ENCODE results near the gene SLAMF1.
"Not testable (repeated sequence)": the region's sequence is repeated elsewhere in the genome, so short reads cannot be mapped to it uniquely, and the experiment has no call there.

The SLAMF1 gene

DNA sequence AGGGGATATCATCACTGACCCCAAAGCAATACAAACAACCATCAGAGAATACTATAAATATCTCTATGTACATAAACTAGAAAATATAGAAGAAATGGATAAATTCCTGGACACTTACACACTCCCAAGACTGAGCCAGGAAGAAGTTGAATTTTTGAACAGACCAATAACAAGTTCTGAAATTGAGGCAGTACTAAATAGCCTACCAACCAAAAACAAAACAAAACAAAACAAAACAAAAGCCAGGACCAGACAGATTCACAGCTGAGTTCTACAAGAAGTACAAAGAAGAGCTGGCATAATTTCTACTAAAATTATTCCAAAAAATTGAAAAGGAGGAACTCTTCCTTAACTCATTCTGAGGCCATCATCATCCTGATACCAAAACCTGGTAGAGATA is 86.0 kb downstream of the SLAMF1 start:
- H3K79me2 ChIP-seq (ENCODE audit: insufficient read depth, low read length), result no peaks in the 10 kb centered on the region

DNA sequence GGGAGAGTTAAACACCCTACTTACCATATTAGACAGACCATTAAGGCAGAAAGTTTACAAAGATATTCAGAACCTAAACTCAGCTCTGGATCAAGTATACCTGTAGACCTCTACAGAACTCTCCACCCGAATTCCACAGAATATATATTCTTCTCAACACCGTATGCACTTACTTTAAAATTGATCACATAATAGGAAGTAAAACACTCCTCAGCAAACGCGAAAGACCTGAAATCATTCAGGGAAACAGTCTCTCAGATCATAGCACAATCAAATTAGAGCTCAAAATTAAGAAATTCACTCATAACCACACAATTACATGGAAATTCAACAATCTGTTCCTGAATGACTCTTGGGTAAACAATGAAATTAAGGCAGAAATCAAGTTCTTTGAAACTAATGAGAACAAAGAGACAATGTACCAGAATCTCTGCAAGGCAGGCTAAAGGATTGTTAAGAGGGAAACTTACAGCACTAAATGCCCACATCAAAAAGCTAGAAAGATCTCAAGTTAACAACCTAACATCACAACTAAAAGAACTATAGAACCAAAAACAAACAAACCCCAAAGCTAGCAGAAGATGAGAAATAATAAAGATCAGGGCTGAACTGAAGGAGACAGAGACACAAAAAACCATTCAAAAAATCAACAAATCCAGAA is 86.7 kb downstream of the SLAMF1 start:
- H3F3A ChIP-seq (ENCODE audit: insufficient read depth), result no peaks in the 10 kb centered on the region
- H3K36me3 ChIP-seq (ENCODE audit: low read length), result peaks cover 6% of the 10 kb centered on the region
- no peaks in the 10 kb centered on the region for H3K9me2 ChIP-seq (replicated peaks; ENCODE audit: insufficient read depth, low read length)
- H3K9ac ChIP-seq (ENCODE audit: low read length), result no peak overlapping the region
- H3K4me3 ChIP-seq (ENCODE audit: insufficient read depth, low read length, poor library complexity, severe bottlenecking), result no peak overlapping the region
- no peak for TF ChIP-seq EZH2phosphoT487 (conservative IDR thresholded peaks at IDR 0.05; ENCODE audit: low read length)
- TF ChIP-seq, protein P1, sequence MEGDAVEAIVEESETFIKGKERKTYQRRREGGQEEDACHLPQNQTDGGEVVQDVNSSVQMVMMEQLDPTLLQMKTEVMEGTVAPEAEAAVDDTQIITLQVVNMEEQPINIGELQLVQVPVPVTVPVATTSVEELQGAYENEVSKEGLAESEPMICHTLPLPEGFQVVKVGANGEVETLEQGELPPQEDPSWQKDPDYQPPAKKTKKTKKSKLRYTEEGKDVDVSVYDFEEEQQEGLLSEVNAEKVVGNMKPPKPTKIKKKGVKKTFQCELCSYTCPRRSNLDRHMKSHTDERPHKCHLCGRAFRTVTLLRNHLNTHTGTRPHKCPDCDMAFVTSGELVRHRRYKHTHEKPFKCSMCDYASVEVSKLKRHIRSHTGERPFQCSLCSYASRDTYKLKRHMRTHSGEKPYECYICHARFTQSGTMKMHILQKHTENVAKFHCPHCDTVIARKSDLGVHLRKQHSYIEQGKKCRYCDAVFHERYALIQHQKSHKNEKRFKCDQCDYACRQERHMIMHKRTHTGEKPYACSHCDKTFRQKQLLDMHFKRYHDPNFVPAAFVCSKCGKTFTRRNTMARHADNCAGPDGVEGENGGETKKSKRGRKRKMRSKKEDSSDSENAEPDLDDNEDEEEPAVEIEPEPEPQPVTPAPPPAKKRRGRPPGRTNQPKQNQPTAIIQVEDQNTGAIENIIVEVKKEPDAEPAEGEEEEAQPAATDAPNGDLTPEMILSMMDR (IDR thresholded peaks at IDR 0.05; ENCODE audit: insufficient read depth, low read length, poor library complexity, severe bottlenecking), result no peak
- no peaks in the 10 kb centered on the region for H3K27me3 ChIP-seq (ENCODE audit: low read length)
- no peak overlapping the region for H2AFZ ChIP-seq (ENCODE audit: low read depth, low read length, severe bottlenecking)
- no peak overlapping the region for H3K27ac ChIP-seq (ENCODE audit: low read depth, low read length)
- H4K20me1 ChIP-seq (ENCODE audit: low read depth, low read length), result no peaks in the 10 kb centered on the region
- no peak overlapping the region for H3K4me2 ChIP-seq (ENCODE audit: low read depth, low read length, poor library complexity, severe bottlenecking)
- no peaks in the 10 kb centered on the region for H3K9me3 ChIP-seq (ENCODE audit: insufficient read depth, low read length)
- no peaks in the 10 kb centered on the region for H3K79me2 ChIP-seq (ENCODE audit: insufficient read depth, low read length)

More for the DNA sequence above, 86.0 kb downstream of the SLAMF1 start:
- Histone ChIP-seq H3K9ac (ENCODE audit: low read length) (no peak overlapping the region), H4K20me1 (ENCODE audit: low read depth, low read length) (no peaks in the 10 kb centered on the region), H3K4me3 (ENCODE audit: insufficient read depth, low read length, poor library complexity, severe bottlenecking) (no peak overlapping the region), H2AFZ (ENCODE audit: low read depth, low read length, severe bottlenecking) (no peak overlapping the region), H3K27ac (ENCODE audit: low read depth, low read length) (no peak overlapping the region), H3K36me3 (ENCODE audit: low read length) (peaks cover 6% of the 10 kb centered on the region), H3K27me3 (ENCODE audit: low read length) (no peaks in the 10 kb centered on the region), H3K9me2 (replicated peaks; ENCODE audit: insufficient read depth, low read length) (no peaks in the 10 kb centered on the region), H3K9me3 (ENCODE audit: insufficient read depth, low read length) (no peaks in the 10 kb centered on the region), H3F3A (ENCODE audit: insufficient read depth) (no peaks in the 10 kb centered on the region), H3K4me2 (ENCODE audit: low read depth, low read length, poor library complexity, severe bottlenecking) (no peak overlapping the region)
- TF ChIP-seq EZH2phosphoT487 (conservative IDR thresholded peaks at IDR 0.05; ENCODE audit: low read length), result no peak

DNA sequence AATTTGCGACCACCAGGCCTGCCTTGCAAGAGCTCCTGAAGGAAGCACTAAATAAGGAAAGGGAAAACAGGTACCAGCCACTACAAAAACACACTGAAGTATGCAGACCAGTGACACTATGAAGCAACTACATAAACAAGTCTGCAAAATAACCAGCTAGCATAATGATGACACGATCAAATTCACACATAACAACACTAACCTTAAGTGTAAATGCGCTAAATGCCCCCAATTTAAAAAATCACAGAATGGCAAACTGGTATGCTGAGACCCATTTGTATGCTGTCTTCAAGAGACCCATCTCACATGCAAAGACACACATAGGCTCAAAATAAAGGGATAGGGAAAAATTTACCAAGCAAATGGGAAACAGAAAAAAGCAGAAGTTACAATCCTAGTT is 87.4 kb downstream of the SLAMF1 start:
- H3K4me2 ChIP-seq (ENCODE audit: low read depth, low read length, poor library complexity, severe bottlenecking); H3K79me2 ChIP-seq (ENCODE audit: insufficient read depth, low read length); H3K9ac ChIP-seq (ENCODE audit: low read length); H3K4me3 ChIP-seq (ENCODE audit: insufficient read depth, low read length, poor library complexity, severe bottlenecking); H3K9me2 ChIP-seq (replicated peaks; ENCODE audit: insufficient read depth, low read length); H3F3A ChIP-seq (ENCODE audit: insufficient read depth); H3K9me3 ChIP-seq (ENCODE audit: insufficient read depth, low read length); H4K20me1 ChIP-seq (ENCODE audit: low read depth, low read length); H2AFZ ChIP-seq (ENCODE audit: low read depth, low read length, severe bottlenecking); H3K27me3 ChIP-seq (ENCODE audit: low read length); H3K36me3 ChIP-seq (ENCODE audit: low read length); H3K27ac ChIP-seq (ENCODE audit: low read depth, low read length): not testable (repeated sequence)

DNA sequence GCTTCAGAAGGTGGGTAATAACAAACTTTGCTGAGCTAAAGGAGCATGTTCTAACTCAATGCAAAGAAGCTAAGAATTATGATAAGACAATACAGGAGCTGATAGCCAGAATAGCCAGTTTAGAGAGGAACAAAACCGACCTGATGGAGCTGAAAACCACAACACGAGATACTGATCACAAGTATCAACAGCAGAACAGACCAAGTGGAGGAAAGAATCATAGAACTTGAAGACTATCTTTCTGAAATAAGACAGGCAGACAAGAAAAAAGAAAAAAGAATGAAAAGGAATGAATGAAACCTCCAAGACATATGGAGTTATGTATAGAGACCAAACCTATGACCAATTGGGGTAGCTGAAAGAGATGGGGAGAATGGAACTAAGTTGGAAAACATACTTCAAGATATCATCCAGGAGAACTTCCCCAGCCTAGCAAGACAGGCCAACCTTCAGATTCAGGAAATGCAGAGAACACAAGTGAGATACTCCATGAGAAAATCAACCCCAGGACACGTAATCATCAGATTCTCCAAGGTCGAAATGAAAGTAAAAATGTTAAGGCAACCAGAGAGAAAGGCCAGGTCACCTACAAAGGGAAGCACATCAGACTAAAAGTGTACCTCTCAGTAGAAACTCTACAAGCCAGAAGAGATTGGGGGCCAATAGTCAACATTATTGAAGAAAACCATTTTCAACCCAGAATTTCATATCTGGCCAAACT is 88.0 kb downstream of the SLAMF1 start:
- Histone ChIP-seq H3K36me3 (ENCODE audit: low read length) (peaks cover 4% of the 10 kb centered on the region), H3K79me2 (ENCODE audit: insufficient read depth, low read length) (no peaks in the 10 kb centered on the region), H3F3A (ENCODE audit: insufficient read depth) (no peaks in the 10 kb centered on the region), H3K4me2 (ENCODE audit: low read depth, low read length, poor library complexity, severe bottlenecking) (no peak overlapping the region), H4K20me1 (ENCODE audit: low read depth, low read length) (no peaks in the 10 kb centered on the region), H2AFZ (ENCODE audit: low read depth, low read length, severe bottlenecking) (no peak overlapping the region), H3K9me2 (replicated peaks; ENCODE audit: insufficient read depth, low read length) (no peaks in the 10 kb centered on the region), H3K4me3 (ENCODE audit: insufficient read depth, low read length, poor library complexity, severe bottlenecking) (no peak overlapping the region), H3K9ac (ENCODE audit: low read length) (no peak overlapping the region), H3K27me3 (ENCODE audit: low read length) (no peaks in the 10 kb centered on the region), H3K27ac (ENCODE audit: low read depth, low read length) (no peak overlapping the region), H3K9me3 (ENCODE audit: insufficient read depth, low read length) (no peaks in the 10 kb centered on the region)
- TF ChIP-seq EZH2phosphoT487 (conservative IDR thresholded peaks at IDR 0.05; ENCODE audit: low read length), result no peak
- TF ChIP-seq, protein P1 (IDR thresholded peaks at IDR 0.05; ENCODE audit: insufficient read depth, low read length, poor library complexity, severe bottlenecking), result no peak
